Measurements from ENCODE around the gene STAT5A.

The STAT5A gene

GRCh38 chr17:42270170-42270535, 18.1 kb upstream of the STAT5A start:
- no peak for DNase-seq

- no peak for DNase-seq
These were observed 17.7 kb upstream of the STAT5A start for GRCh38 chr17:42270596-42270995.

- DNase-seq = no peak
These were observed 17.1 kb upstream of the STAT5A start for GRCh38 chr17:42271006-42271778.

GRCh38 chr17:42271779-42272035, 16.6 kb upstream of the STAT5A start:
- DNase-seq = no peak

- DNase-seq = no peak
These were observed 16.0 kb upstream of the STAT5A start for GRCh38 chr17:42272162-42272907.

- DNase-seq = no peak
These were observed 14.6 kb upstream of the STAT5A start for GRCh38 chr17:42273474-42274252.

- no peak for DNase-seq
These were observed 14.1 kb upstream of the STAT5A start for GRCh38 chr17:42274253-42274542.

- no peak for DNase-seq
These were observed 13.3 kb upstream of the STAT5A start for GRCh38 chr17:42274812-42275526.

- DNase-seq = no peak
These were observed 12.6 kb upstream of the STAT5A start for GRCh38 chr17:42275527-42276358.

GRCh38 chr17:42276359-42276608, 12.0 kb upstream of the STAT5A start, which contains the start of gene STAT5B:
Gene STAT5B, minus strand, starts transcription at chr17:42276391. Its CDS starts 44,264 bp downstream, at chr17:42232127.
- peak; percentile 57 to 66 for DNase-seq

GRCh38 chr17:42276609-42277341, 11.5 kb upstream of the STAT5A start:
- peak in 1 of 2 donors; percentile 26 for DNase-seq

- no peak for DNase-seq
These were observed 11.0 kb upstream of the STAT5A start for GRCh38 chr17:42277342-42277712.

GRCh38 chr17:42279776-42280630, 8.3 kb upstream of the STAT5A start:
- DNase-seq = no peak

GRCh38 chr17:42281571-42282096, 6.7 kb upstream of the STAT5A start:
- no peak for DNase-seq

GRCh38 chr17:42282478-42283080, 5.7 kb upstream of the STAT5A start:
- DNase-seq = no peak

GRCh38 chr17:42283241-42284023, 4.9 kb upstream of the STAT5A start:
- DNase-seq = no peak

- DNase-seq = no peak
These were observed 4.3 kb upstream of the STAT5A start for GRCh38 chr17:42284024-42284369.

- DNase-seq = no peak
These were observed 3.7 kb upstream of the STAT5A start for GRCh38 chr17:42284566-42284965.

- DNase-seq = no peak
These were observed 2.8 kb upstream of the STAT5A start for GRCh38 chr17:42285346-42286050.
